Measurements from ENCODE around the gene BCL2. TPM values are rescaled to one million over a fixed set of nuclear protein-coding genes. Genes with fewer than 3 reads are reported as not detected.
A peak's percentile ranks its signal among the peaks of the same experiment; 100 is the strongest.

Gene BCL2
- total RNA-seq, 1 donor from 2014 or later, result 2.4 TPM

GRCh38 chr18:63298400-63299365 is 20.9 kb downstream of the BCL2 start:
- FAIRE-seq (peak; percentile 60), DNase-seq (ENCODE audit: low read depth) (no peak)
- no peak overlapping the region for H3K4me3 ChIP-seq (ENCODE audit: low read depth, low read length)
- TF ChIP-seq CTCF (IDR thresholded peaks at IDR 0.05; ENCODE audit: insufficient read depth, low read length, severe bottlenecking), result no peak
- H3K27me3 ChIP-seq (ENCODE audit: control insufficient read depth, insufficient read depth, low read length), result no peaks in the 10 kb centered on the region
- H3K36me3 ChIP-seq (ENCODE audit: control insufficient read depth, insufficient read depth, low read length), result no peaks in the 10 kb centered on the region

GRCh38 chr18:63297687-63298399 is 21.7 kb downstream of the BCL2 start:
- no peak for DNase-seq (ENCODE audit: low read depth)
- FAIRE-seq, result no peak
- Histone ChIP-seq H3K27me3 (ENCODE audit: control insufficient read depth, insufficient read depth, low read length) (no peaks in the 10 kb centered on the region), H3K4me3 (ENCODE audit: low read depth, low read length) (no peak overlapping the region), H3K36me3 (ENCODE audit: control insufficient read depth, insufficient read depth, low read length) (no peaks in the 10 kb centered on the region)
- TF ChIP-seq CTCF (IDR thresholded peaks at IDR 0.05; ENCODE audit: insufficient read depth, low read length, severe bottlenecking), result no peak

GRCh38 chr18:63293935-63294334 is 25.6 kb downstream of the BCL2 start:
- FAIRE-seq (no peak), DNase-seq (ENCODE audit: low read depth) (no peak)
- H3K27me3 ChIP-seq (ENCODE audit: control insufficient read depth, insufficient read depth, low read length), result no peaks in the 10 kb centered on the region
- no peak overlapping the region for H3K4me3 ChIP-seq (ENCODE audit: low read depth, low read length)
- H3K36me3 ChIP-seq (ENCODE audit: control insufficient read depth, insufficient read depth, low read length), result no peaks in the 10 kb centered on the region
- no peak for TF ChIP-seq CTCF (IDR thresholded peaks at IDR 0.05; ENCODE audit: insufficient read depth, low read length, severe bottlenecking)

- H3K27me3 ChIP-seq (ENCODE audit: control insufficient read depth, insufficient read depth, low read length), result no peaks in the 10 kb centered on the region
- H3K4me3 ChIP-seq (ENCODE audit: low read depth, low read length), result no peak overlapping the region
- FAIRE-seq (no peak), DNase-seq (ENCODE audit: low read depth) (no peak)
- H3K36me3 ChIP-seq (ENCODE audit: control insufficient read depth, insufficient read depth, low read length), result no peaks in the 10 kb centered on the region
- TF ChIP-seq CTCF (IDR thresholded peaks at IDR 0.05; ENCODE audit: insufficient read depth, low read length, severe bottlenecking), result no peak
Observed at GRCh38 chr18:63292831-63293683, 26.5 kb downstream of the BCL2 start.

GRCh38 chr18:63291278-63291677 is 28.3 kb downstream of the BCL2 start:
- H3K36me3 ChIP-seq (ENCODE audit: control insufficient read depth, insufficient read depth, low read length), result no peaks in the 10 kb centered on the region
- no peak for FAIRE-seq
- no peak for TF ChIP-seq CTCF (IDR thresholded peaks at IDR 0.05; ENCODE audit: insufficient read depth, low read length, severe bottlenecking)

More at GRCh38 chr18:63291278-63291677, 28.3 kb downstream of the BCL2 start:
- DNase-seq (ENCODE audit: low read depth), result no peak
- no peaks in the 10 kb centered on the region for H3K27me3 ChIP-seq (ENCODE audit: control insufficient read depth, insufficient read depth, low read length)
- H3K4me3 ChIP-seq (ENCODE audit: low read depth, low read length), result no peak overlapping the region

Measured in bronchial epithelial cell (primary cell).